Activated CD8-positive, alpha-beta memory T cell treated with anti-CD3 and anti-CD28 coated beads for 24 hours (primary cell): ENCODE data around the gene DIAPH1.
A peak's percentile ranks its signal among the peaks of the same experiment; 100 is the strongest.

ENCODE experiments used
- DNase-seq: peaks from one replicate; pipeline ENCODE4 v3.0.0-alpha.2; 2020

The DIAPH1 gene

GRCh38 chr5:141501761-141502160 is 117.0 kb downstream of the DIAPH1 start:
- no peak for DNase-seq

- DNase-seq, result no peak
Observed at GRCh38 chr5:141496038-141496437, 122.8 kb downstream of the DIAPH1 start.

- no peak for DNase-seq
Observed at GRCh38 chr5:141495453-141495811, 123.4 kb downstream of the DIAPH1 start.

DNA sequence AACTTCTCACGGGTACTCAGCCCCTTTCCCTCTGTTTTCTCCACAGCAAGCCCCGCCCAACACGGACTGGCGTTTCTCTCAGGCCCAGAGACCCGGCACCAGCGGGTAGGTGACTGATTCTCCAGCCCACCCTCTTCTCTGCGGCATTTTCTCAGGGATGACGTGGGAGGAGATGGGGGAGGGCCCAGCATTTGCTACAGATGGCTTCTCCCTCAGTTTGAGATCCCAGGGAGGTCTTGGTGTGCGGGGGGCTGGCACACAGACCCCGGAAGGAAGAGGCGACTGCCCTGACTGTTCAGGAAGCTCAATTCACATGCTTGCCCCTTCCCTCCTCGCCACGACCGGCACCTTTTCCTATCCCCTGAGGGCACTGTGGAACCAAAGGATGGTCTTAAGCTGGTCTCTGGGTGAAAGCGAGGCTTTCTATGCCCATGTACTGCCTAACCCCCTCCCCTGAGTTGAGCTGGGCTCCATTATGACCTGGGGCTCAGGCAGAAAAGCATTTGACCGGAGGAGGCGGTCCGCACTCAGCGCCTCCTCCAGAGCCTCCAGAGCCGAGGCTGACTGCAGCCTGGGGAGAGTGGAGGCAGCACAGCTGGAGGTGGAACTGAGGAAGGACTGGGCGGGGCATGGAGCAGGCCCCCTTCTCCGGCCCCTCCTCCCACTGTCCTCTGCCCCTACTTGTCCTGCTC is 123.9 kb downstream of the DIAPH1 start:
- DNase-seq, result no peak

GRCh38 chr5:141493500-141494422 is 125.0 kb downstream of the DIAPH1 start:
- DNase-seq, result no peak

GRCh38 chr5:141492168-141492885 is 126.5 kb downstream of the DIAPH1 start:
- no peak for DNase-seq

- DNase-seq, result no peak
Observed at GRCh38 chr5:141491323-141492167, 127.3 kb downstream of the DIAPH1 start.

DNA sequence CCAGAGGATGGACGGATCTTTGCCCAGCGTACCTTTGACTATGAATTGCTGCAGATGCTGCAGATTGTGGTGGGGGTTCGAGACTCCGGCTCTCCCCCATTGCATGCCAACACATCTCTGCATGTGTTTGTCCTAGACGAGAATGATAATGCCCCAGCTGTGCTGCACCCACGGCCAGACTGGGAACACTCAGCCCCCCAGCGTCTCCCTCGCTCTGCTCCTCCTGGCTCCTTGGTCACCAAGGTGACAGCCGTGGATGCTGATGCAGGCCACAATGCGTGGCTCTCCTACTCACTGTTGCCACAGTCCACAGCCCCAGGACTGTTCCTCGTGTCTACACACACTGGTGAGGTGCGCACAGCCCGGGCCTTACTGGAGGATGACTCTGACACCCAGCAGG is 128.0 kb downstream of the DIAPH1 start:
- no peak for DNase-seq

GRCh38 chr5:141490271-141490670 is 128.5 kb downstream of the DIAPH1 start:
- DNase-seq, result no peak

- no peak for DNase-seq
Observed at GRCh38 chr5:141489841-141490240, 129.0 kb downstream of the DIAPH1 start.

- peak; percentile 28 for DNase-seq
Observed at GRCh38 chr5:141488591-141489561, 129.9 kb downstream of the DIAPH1 start, which contains the start of gene PCDHGC5. TSS of gene PCDHGC5 (plus strand) at chr5:141489081. CDS start at chr5:141489241, 160 bp downstream.

- DNase-seq, result peak; percentile 48
Observed at GRCh38 chr5:141487131-141487530, 131.7 kb downstream of the DIAPH1 start.

- peak; percentile 47 for DNase-seq
Observed at GRCh38 chr5:141486091-141486490, 132.7 kb downstream of the DIAPH1 start.

DNA sequence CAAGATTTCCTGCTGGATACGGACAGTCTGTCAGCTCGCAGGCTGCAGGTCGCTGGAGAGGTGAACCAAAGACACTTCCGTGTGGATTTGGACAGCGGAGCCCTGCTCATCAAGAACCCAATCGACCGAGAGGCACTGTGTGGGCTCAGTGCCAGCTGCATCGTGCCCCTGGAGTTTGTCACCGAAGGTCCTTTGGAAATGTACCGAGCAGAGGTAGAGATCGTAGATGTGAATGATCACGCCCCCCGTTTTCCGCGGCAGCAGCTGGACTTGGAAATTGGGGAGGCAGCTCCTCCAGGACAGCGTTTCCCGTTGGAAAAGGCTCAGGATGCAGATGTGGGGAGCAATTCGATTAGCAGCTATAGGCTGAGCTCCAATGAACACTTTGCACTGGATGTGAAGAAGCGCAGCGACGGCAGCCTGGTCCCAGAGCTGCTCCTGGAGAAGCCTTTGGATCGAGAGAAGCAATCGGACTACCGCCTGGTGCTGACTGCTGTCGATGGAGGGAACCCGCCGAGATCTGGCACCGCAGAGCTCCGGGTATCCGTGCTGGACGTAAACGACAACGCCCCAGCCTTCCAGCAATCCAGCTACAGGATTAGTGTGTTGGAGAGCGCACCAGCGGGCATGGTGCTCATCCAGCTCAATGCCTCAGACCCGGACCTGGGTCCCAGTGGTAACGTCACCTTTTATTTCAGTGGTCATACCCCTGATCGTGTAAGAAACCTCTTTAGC is 133.3 kb downstream of the DIAPH1 start:
- DNase-seq, result peak; percentile 54

DNA sequence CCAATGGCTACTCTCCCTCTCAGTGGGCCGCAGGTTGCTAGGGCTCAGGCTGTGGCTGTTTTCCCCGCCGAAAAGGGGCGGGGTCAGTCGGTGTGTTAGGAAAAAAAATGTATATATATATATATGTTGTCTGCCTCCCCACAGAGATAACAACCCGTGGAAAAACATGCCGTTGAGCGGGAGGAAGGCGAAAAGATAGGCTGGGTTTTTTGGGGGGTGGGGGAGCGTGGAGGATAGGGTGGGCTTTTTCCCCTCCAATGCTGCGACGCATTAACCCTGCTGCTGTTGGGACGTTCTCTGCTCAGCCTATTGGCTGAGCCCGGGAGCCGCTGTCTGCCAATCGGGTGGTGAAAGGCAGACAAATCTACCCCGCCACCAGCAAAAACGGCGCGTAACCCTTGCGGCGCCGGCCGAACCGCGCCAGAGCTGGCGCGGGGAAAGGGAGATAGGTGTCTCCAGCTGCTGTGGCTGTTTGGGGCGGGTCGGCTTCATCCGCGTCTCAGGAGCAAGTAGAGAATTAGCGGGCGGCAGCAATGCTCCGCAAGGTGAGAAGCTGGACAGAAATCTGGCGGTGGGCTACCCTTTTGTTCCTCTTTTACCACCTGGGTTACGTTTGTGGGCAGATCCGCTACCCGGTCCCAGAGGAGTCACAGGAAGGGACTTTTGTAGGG is 134.0 kb downstream of the DIAPH1 start, which contains the start of gene PCDHGC4:
Gene PCDHGC4 (plus strand): TSS at position 390 of the 671 bp plus-strand sequence. CDS start 144 bp downstream, at position 534.
- DNase-seq, result peak; percentile 53

DNA sequence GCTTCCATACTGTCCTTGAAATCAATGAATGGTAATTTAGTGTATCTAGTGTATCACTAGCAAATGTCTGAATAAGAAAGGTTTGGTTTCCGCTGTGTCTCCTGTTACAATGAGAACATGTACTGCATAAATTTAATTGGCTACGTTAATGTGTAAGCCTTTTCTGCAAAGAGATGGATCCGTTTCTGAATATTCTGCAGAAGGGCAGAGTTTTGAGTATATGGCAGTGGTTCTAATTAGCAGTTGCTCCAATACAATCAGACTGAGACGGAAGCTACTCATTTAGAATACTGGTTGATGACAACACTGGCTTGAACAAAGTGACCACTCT is 134.5 kb downstream of the DIAPH1 start:
- no peak for DNase-seq

GRCh38 chr5:141483902-141484301 is 134.9 kb downstream of the DIAPH1 start:
- DNase-seq, result no peak

- no peak for DNase-seq
Observed at GRCh38 chr5:141479776-141480175, 139.0 kb downstream of the DIAPH1 start.

DNA sequence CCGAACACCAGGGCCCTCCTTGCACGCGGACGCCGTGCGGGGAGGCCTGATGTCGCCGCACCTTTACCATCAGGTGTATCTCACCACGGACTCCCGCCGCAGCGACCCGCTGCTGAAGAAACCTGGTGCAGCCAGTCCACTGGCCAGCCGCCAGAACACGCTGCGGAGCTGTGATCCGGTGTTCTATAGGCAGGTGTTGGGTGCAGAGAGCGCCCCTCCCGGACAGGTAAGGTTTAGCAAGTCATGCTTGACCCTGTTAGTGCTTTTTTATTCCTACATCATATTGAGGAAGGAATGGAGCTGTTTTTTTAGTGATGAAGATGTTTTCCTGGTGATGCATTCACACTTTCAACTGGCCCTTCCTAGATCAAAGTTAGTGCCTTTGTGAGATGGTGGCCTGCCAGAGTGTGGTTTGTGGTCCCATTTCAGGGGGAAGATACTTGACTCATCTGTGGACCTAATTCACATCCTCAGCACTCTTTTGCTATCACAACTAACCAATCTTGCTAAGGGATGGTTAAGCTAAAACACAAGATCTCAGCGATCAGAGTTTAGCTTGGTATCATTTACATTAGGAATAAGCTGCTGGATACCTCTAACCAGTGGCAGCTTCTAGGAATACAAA is 140.4 kb downstream of the DIAPH1 start:
- no peak for DNase-seq
